Hepatocyte (in vitro differentiated cells): ENCODE results near the gene RAP1GAP. TPM values are rescaled to one million over a fixed set of nuclear protein-coding genes. Genes with fewer than 3 reads are reported as not detected.

Experiments
- DNase-seq: peaks from one replicate; pipeline ENCODE4 v3.0.0-alpha.2; 2016; ENCODE audit warnings: low spot score
- H2AFZ ChIP-seq: fragments of 200-600 bp; sonication (generic); 2 replicates; pipeline ENCODE4 v1.6.0; 2016; ENCODE audit warnings: antibody characterized with exemption, mild to moderate bottlenecking
- H3K27ac ChIP-seq: fragments of 200-600 bp; sonication (generic); 2 replicates; pipeline ENCODE4 v1.5.1; 2016; ENCODE audit warnings: mild to moderate bottlenecking
- H3K27me3 ChIP-seq: fragments of 200-600 bp; sonication (generic); 2 replicates; pipeline ENCODE4 v1.6.1; 2016
- H3K36me3 ChIP-seq: fragments of 200-600 bp; sonication (generic); replicated peaks from 2 replicates; pipeline ENCODE4 v1.5.1; 2016; ENCODE audit warnings: low read depth; ENCODE audit not compliant: insufficient read depth
- H3K4me1 ChIP-seq: fragments of 200-600 bp; sonication (generic); 2 replicates; pipeline ENCODE4 v1.5.1; 2016; ENCODE audit warnings: mild to moderate bottlenecking, moderate library complexity; ENCODE audit not compliant: insufficient read depth
- H3K4me2 ChIP-seq: fragments of 200-600 bp; sonication (generic); 2 replicates; pipeline ENCODE4 v1.6.0; 2016
- H3K4me3 ChIP-seq: fragments of 200-600 bp; sonication (generic); 2 replicates; pipeline ENCODE4 v1.5.1; 2016; ENCODE audit warnings: mild to moderate bottlenecking
- H3K79me2 ChIP-seq: fragments of 200-600 bp; sonication (generic); 2 replicates; pipeline ENCODE4 v1.6.0; 2017; ENCODE audit warnings: mild to moderate bottlenecking
- H3K9me2 ChIP-seq: fragments of 200-600 bp; sonication (generic); replicated peaks from 2 replicates; pipeline ENCODE4 v1.6.0; 2017; ENCODE audit warnings: mild to moderate bottlenecking; ENCODE audit not compliant: insufficient read depth
- H3K9me3 ChIP-seq: fragments of 200-600 bp; sonication (generic); 2 replicates; pipeline ENCODE4 v1.5.1; 2016; ENCODE audit warnings: low read depth, mild to moderate bottlenecking
- H4K20me1 ChIP-seq: fragments of 200-600 bp; sonication (generic); 2 replicates; pipeline ENCODE4 v1.6.0; 2016; ENCODE audit warnings: mild to moderate bottlenecking; ENCODE audit not compliant: insufficient read depth, poor library complexity, severe bottlenecking
- CTCF ChIP-seq: fragments of 200-600 bp; sonication (generic); IDR thresholded peaks from 2 replicates; pipeline ENCODE4 v1.5.1; 2016; ENCODE audit warnings: antibody characterized with exemption, mild to moderate bottlenecking; ENCODE audit not compliant: poor library complexity
- EZH2 ChIP-seq: fragments of 200-600 bp; sonication (generic); IDR thresholded peaks from 2 replicates; pipeline ENCODE4 v1.6.1; 2016; ENCODE audit warnings: antibody characterized with exemption, mild to moderate bottlenecking, borderline replicate concordance
- EZH2phosphoT487 ChIP-seq: fragments of 200-600 bp; sonication (generic); IDR thresholded peaks from one replicate; pipeline ENCODE4 v1.6.1; 2018; ENCODE audit warnings: antibody characterized with exemption, mild to moderate bottlenecking, low read depth, moderate library complexity; ENCODE audit not compliant: unreplicated experiment, severe bottlenecking
- WGBS: methylation state at CpG from one replicate; pipeline ENCODE4 v1.1.6; 2016; ENCODE audit warnings: low lambda C conversion rate; ENCODE audit errors: missing lambda C conversion rate; 5-methylcytosine and 5-hydroxymethylcytosine counted together
- polyA plus RNA-seq: library from polyadenylated mRNA; unstranded; fragments of >200 nt; fragmentation: Nextera tagmentation; extraction: Ambion mirVana; gene quantifications from 2 replicates; pipeline ENCODE4 v1.2.1, GENCODE V29; 2016
- total RNA-seq: library from RNA; depleted of rRNA; stranded (reverse); fragments of >200 nt; gene quantifications from 2 replicates; pipeline ENCODE4 v1.2.3, GENCODE V29; 2014

The RAP1GAP gene
- total and polyA plus RNA-seq, 2 experiments from 2014 or later = 12.3 to 18.0 TPM

GRCh38 chr1:21649315-21649714, 19.8 kb downstream of the RAP1GAP start:
- Histone ChIP-seq H3K9me3 (no peaks in the 10 kb centered on the region), H3K4me2 (no peak overlapping the region), H4K20me1 (no peaks in the 10 kb centered on the region), H3K27me3 (no peaks in the 10 kb centered on the region), H3K9me2 (no peaks in the 10 kb centered on the region), H3K79me2 (no peaks in the 10 kb centered on the region), H3K4me1 (peaks cover 16% of the 10 kb centered on the region), H3K27ac (no peak overlapping the region), H3K36me3 (no peaks in the 10 kb centered on the region), H3K4me3 (no peak overlapping the region), H2AFZ (no peak overlapping the region)
- DNase-seq = no peak
- no peak for TF ChIP-seq EZH2phosphoT487
- no peak for TF ChIP-seq EZH2
- TF ChIP-seq CTCF = no peak
- 69% methylated on average over 2 of the region's 2 CpGs for WGBS

- Histone ChIP-seq H4K20me1 (no peaks in the 10 kb centered on the region), H3K36me3 (no peaks in the 10 kb centered on the region), H3K27me3 (no peaks in the 10 kb centered on the region), H2AFZ (no peak overlapping the region), H3K79me2 (no peaks in the 10 kb centered on the region), H3K4me3 (no peak overlapping the region), H3K9me2 (no peaks in the 10 kb centered on the region), H3K4me1 (peaks cover 16% of the 10 kb centered on the region), H3K27ac (no peak overlapping the region), H3K9me3 (no peaks in the 10 kb centered on the region), H3K4me2 (no peak overlapping the region)
- whole genome bisulfite sequencing = 86% methylated on average over 8 of the region's 10 CpGs
- DNase-seq = no peak
- TF ChIP-seq EZH2 (no peak), CTCF (no peak), EZH2phosphoT487 (no peak)
Measured at GRCh38 chr1:21648791-21649190, 20.4 kb downstream of the RAP1GAP start.

- Histone ChIP-seq H3K4me1 (peaks cover 16% of the 10 kb centered on the region), H4K20me1 (no peaks in the 10 kb centered on the region), H3K4me2 (no peak overlapping the region), H2AFZ (no peak overlapping the region), H3K4me3 (no peak overlapping the region), H3K9me2 (no peaks in the 10 kb centered on the region), H3K27me3 (no peaks in the 10 kb centered on the region), H3K9me3 (no peaks in the 10 kb centered on the region), H3K27ac (no peak overlapping the region), H3K36me3 (no peaks in the 10 kb centered on the region), H3K79me2 (no peaks in the 10 kb centered on the region)
- 53% methylated on average over 4 of the region's 4 CpGs for WGBS
- no peak for TF ChIP-seq EZH2
- TF ChIP-seq CTCF = no peak
- no peak for TF ChIP-seq EZH2phosphoT487
- DNase-seq = no peak
Measured at GRCh38 chr1:21648352-21648730, 20.8 kb downstream of the RAP1GAP start.
